Activated naive CD4-positive, alpha-beta T cell treated with Interleukin-2 at 50 U/mL for 16 hours (primary cell): ENCODE data around the gene KIF26B.

Experiments used
- DNase-seq: peaks from one replicate; pipeline ENCODE4 v3.0.0-alpha.2; 2020

The KIF26B gene

GRCh38 chr1:245245021-245245667 lies 90.4 kb downstream of the KIF26B start:
- no peak for DNase-seq

GRCh38 chr1:245246433-245246832 lies 91.6 kb downstream of the KIF26B start:
- DNase-seq = no peak

- DNase-seq = no peak
Observed at GRCh38 chr1:245247356-245247755, 92.6 kb downstream of the KIF26B start.

- DNase-seq = no peak
Observed at GRCh38 chr1:245247801-245248200, 93.0 kb downstream of the KIF26B start.

- DNase-seq = no peak
Observed at GRCh38 chr1:245248231-245248731, 93.5 kb downstream of the KIF26B start.

GRCh38 chr1:245255783-245256182 lies 101.0 kb downstream of the KIF26B start:
- no peak for DNase-seq

- no peak for DNase-seq
Observed at GRCh38 chr1:245256528-245256927, 101.7 kb downstream of the KIF26B start.

- DNase-seq = no peak
Observed at GRCh38 chr1:245258271-245258920, 103.6 kb downstream of the KIF26B start.

GRCh38 chr1:245260110-245260882 lies 105.5 kb downstream of the KIF26B start:
- DNase-seq = no peak

- no peak for DNase-seq
Observed at GRCh38 chr1:245260883-245261282, 106.1 kb downstream of the KIF26B start.

- no peak for DNase-seq
Observed at GRCh38 chr1:245261786-245262185, 107.0 kb downstream of the KIF26B start.

GRCh38 chr1:245263529-245264095 lies 108.8 kb downstream of the KIF26B start:
- DNase-seq = no peak

GRCh38 chr1:245264226-245264625 lies 109.4 kb downstream of the KIF26B start:
- no peak for DNase-seq

- DNase-seq = no peak
Observed at GRCh38 chr1:245266105-245266504, 111.3 kb downstream of the KIF26B start.

- no peak for DNase-seq
Observed at GRCh38 chr1:245270063-245270462, 115.3 kb downstream of the KIF26B start.

- DNase-seq = no peak
Observed at GRCh38 chr1:245270972-245271371, 116.2 kb downstream of the KIF26B start.

- no peak for DNase-seq
Observed at GRCh38 chr1:245272676-245273075, 117.9 kb downstream of the KIF26B start.

GRCh38 chr1:245276445-245276844 lies 121.7 kb downstream of the KIF26B start:
- no peak for DNase-seq

GRCh38 chr1:245277276-245277675 lies 122.5 kb downstream of the KIF26B start:
- DNase-seq = no peak

- no peak for DNase-seq
Observed at GRCh38 chr1:245278846-245279245, 124.1 kb downstream of the KIF26B start.

- no peak for DNase-seq
Observed at GRCh38 chr1:245279346-245279745, 124.6 kb downstream of the KIF26B start.

GRCh38 chr1:245283001-245283400 lies 128.2 kb downstream of the KIF26B start:
- no peak for DNase-seq

- no peak for DNase-seq
Observed at GRCh38 chr1:245285168-245285567, 130.4 kb downstream of the KIF26B start.
